GM12872 (cell line): ENCODE results near the gene HBS1L.

ENCODE experiments used
- CTCF ChIP-seq: IDR thresholded peaks from 3 replicates; pipeline ENCODE4 v1.5.1; 2011; ENCODE audit warnings: low read depth, mild to moderate bottlenecking, low read length, moderate library complexity; ENCODE audit not compliant: insufficient read depth

The HBS1L gene

DNA sequence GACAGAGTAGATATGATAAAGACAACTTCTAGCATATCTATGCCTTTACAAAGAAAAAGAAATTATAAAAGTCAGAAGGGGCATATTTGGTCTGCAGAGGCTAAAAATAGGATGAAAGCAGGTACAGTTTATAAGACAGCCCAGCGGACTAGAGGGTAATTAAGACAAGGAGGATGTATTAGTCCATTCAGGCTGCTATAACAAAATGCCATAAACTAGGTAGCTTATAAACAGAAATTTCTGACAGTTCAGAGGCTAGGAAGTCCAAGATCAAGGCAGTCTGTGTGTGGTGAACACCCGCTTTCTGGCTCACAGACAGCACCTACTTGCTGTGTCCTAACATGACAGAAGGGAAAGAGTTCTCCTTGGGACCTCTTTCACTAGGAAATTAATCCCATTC, 5.7 kb downstream of the HBS1L start:
- TF ChIP-seq CTCF = no peak

DNA sequence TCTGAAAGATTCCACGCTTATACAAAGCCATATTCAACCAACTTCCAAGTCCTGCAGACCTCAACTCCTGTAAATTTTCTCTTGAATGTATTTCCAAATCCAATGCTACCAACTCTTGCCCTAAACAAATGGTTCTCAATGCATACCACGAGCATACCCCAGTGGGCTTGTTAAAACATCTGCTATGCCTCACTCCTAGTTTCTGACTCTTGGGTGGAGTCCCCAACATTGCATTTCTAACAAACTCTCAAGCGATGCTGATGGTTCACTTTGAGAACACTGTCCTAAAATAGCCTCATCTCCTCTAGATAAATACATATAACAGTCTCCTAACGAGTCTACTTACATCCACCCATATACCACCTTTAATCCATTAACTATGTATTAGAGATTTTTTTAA, 7.3 kb downstream of the HBS1L start:
- no peak for TF ChIP-seq CTCF

DNA sequence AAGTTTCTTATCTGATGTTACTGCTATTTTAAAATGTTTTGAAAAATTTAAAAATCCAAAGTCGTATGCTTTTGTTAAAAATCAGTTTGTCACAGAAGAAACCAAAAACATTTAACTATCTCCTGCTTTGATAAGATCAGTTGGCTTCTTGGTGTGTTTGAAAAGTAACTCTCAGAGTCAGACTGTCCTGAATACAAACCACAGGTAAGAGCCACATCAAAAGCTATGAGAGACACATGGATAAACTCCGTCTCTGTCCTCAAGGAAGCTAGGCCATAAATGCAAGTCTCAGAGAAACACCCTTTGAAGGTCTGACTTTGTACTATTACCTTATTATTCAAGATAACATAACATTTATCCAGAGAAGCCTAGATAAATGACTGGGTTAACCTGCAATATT, 7.7 kb downstream of the HBS1L start:
- no peak for TF ChIP-seq CTCF

GRCh38 chr6:135044639-135045038, 10.0 kb downstream of the HBS1L start:
- no peak for TF ChIP-seq CTCF

- no peak for TF ChIP-seq CTCF
These were observed 10.8 kb downstream of the HBS1L start for GRCh38 chr6:135043846-135044245.

- no peak for TF ChIP-seq CTCF
These were observed 11.3 kb downstream of the HBS1L start for GRCh38 chr6:135043364-135043763.

- no peak for TF ChIP-seq CTCF
These were observed 16.3 kb downstream of the HBS1L start for GRCh38 chr6:135038335-135038734.

DNA sequence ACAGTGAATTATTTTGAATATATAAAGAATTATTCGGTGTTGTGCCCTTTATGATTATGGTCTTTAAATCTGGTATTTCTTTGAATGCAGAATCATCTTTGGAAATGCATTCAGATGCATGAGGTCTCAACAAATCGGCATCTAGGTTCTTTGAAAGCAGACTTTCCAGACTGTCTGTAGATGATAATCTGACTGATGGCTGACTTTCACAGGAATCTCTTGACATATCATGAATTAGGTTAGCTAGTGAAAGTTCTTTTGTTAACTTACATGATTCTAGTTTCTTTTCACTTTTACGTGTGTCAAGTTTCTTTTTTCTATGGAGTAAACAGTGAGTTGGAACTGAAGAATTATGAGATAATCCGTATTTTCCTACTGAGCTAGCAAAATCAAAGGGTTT, 17.1 kb downstream of the HBS1L start:
- TF ChIP-seq CTCF = no peak
